GM19467 (cell line): ENCODE results near the gene EFTUD2.

Source experiments
- ATAC-seq: cut with Tn5 transposase; IDR thresholded peaks from one replicate; pipeline ENCODE4 v1.9.1; 2021; ENCODE audit warnings: mild to moderate bottlenecking, moderate library complexity; ENCODE audit not compliant: unreplicated experiment

The EFTUD2 gene

GRCh38 chr17:44925731-44926697, 26.8 kb upstream of the EFTUD2 start:
- no peak for ATAC-seq

- ATAC-seq = no peak
These were observed 24.9 kb upstream of the EFTUD2 start for GRCh38 chr17:44924107-44924544.

DNA sequence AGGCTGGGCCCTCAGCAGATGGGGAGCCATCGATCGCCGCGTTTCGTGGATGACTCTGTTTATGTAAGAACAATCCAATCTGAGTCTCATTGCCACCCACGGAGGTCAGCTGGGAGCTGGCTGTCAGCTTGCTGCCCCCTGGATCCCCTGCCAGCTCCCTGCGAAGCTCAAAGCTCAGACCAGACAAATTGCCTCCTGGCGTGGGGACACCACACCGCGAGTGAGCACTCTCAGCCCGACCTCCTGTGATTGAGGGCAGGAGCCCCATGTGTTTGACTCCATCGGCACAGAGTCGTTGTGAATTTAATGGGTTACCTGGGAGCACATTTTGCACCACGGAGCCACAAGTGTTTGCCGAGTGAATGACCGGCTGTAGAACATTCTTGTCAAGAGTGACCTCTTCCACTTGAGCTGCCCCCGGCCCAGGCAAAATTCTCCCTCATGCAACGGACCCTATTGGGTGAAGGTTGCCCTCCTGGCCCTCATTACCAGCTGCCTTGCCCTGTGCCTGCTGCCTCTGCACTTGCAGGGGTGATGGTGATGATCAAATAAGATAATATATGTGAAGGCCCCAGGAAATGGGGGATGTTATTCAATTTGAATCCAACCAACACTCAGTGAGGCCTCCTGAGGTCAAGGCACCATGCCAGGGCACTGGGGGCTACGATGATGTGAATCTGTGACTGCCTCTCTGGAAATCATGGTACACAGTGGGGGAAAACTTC, 23.7 kb upstream of the EFTUD2 start:
- ATAC-seq = no peak

- no peak for ATAC-seq
These were observed 22.9 kb upstream of the EFTUD2 start for GRCh38 chr17:44922136-44922535.

DNA sequence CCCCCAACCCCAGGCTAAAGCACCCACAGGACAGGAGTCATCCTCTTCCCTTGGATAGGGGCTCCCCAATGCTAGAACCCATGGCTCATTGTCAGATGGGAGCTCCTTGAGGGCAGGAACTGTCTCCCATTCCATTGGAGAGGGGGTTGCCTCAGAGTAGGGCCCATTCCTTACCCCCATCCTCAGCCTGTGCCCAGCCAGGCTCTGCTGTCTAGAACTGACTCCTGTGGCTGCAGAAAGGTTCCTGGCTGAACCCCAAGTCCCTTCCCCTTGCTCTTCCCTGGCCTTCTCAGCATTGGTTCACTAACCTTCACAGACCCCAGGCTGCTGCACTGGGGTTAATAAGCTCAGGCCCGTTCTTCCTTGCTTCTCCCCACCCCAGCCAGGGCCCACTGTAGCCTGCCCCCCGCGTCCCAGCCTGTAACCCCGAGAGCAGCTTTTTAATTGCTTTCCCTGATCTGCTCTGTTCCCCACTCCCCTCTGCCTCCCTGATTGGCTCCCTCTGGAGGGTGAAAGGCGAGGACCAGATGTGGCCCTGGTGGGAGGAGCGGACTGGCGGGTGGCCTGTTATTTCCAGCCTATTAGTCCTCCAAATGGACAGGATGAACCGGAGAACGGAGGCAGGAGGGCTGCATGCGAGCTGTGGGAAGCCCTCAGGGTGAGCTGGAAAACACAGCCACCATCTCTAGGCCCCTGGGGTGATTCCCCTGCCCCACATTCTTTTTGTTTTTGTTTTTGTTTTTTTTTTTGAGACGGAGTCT, 22.1 kb upstream of the EFTUD2 start:
- no peak for ATAC-seq

DNA sequence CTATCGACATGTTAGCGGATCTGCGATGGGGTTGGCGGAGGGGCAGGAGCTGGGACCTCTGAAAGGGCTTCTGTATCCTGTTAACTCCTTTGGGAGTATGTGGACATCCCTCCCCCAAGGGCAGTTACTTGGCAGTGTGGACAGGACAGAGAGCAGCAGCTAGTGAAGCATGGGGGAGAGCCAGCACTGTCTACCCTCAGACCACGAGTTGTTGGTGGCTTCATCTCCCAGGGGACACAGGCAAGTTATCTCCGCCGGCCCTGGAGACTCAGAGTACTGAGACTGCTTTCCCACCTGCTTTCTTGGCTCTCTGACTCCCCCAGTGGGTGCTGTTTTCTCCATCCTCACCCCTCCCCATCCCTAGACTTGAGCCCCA, 21.3 kb upstream of the EFTUD2 start:
- ATAC-seq = no peak

DNA sequence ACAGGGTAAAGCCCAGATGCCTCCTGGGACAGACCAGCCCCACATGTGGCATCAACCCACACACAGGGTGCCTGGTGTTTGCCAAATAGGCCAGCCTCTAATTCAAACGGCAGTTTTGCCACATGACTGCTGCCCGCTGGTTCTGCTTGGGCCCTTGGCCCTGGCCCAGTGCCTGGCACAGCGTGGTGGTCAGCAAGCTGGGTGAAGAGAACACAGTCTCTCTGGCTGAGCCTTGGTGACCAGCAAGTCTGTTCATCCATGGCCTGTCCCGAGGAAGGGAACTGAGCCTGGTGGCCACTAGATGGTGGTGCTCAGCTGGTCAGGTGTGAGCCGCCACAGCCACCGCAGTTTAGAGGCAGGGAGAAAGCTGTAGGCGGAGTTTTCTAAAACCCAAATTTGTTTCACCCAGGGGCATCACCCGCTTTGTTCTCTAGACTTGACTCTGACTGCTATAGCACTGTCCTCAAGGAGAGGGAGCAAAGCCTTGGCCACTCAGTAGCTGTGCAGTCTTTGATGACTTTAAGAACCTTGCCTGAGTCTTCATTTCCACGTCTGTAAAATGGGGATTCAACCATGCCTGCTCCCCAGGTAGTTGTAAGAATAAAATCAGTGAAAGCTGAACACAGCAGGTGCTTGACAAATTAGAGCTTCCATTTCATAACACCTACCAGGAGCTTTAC, 20.8 kb upstream of the EFTUD2 start:
- ATAC-seq = no peak

- ATAC-seq = no peak
These were observed 20.2 kb upstream of the EFTUD2 start for GRCh38 chr17:44919411-44919810.

- ATAC-seq = no peak
These were observed 18.8 kb upstream of the EFTUD2 start for GRCh38 chr17:44918006-44918405.

DNA sequence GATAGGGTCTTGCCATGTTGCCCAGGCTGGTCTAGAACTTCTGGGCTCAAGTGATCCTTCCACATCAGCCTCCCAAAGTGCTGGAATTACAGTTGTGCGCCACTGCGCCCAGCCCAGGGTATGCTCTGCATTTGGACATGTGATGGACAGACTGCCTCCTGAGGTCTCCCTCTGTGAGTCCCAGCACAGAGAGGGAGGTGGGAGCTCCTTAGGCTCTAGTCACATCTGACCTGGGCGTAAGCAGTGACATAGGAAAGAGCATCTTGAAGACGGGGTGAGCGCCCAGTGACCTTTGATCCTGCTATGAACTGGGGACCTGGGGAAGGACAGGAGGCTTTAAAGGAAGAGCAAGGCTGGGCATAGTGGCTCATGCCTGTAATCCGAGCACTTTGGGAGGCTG, 18.2 kb upstream of the EFTUD2 start:
- no peak for ATAC-seq

- ATAC-seq = no peak
These were observed 17.6 kb upstream of the EFTUD2 start for GRCh38 chr17:44916781-44917241.

GRCh38 chr17:44915862-44916780, 16.9 kb upstream of the EFTUD2 start:
- ATAC-seq = no peak

DNA sequence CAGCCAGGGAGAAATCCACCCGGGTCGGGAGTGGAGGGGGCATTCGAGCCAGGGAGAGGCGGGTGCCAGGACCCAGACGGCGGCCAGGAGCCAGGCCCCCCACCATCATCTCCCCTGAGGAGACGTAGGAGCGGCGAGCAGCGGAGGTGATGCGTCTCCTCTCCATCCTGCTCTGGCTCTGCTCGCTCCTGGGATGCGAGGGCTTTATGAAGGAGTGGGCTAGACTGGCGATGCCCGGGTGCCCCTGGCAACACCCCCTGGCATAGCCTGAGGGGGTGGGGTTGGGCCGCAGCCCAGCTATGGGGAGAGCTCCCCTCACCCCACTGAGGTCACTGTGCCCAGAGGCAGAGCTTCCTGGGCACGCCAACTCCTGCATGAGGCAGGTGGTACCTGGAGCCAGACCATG, 16.1 kb upstream of the EFTUD2 start, which contains the start of gene GFAP:
Gene GFAP (minus strand): TSS at position 180 of the 406 bp plus-strand sequence. CDS start 14 bp downstream, at position 166.
- no peak for ATAC-seq

DNA sequence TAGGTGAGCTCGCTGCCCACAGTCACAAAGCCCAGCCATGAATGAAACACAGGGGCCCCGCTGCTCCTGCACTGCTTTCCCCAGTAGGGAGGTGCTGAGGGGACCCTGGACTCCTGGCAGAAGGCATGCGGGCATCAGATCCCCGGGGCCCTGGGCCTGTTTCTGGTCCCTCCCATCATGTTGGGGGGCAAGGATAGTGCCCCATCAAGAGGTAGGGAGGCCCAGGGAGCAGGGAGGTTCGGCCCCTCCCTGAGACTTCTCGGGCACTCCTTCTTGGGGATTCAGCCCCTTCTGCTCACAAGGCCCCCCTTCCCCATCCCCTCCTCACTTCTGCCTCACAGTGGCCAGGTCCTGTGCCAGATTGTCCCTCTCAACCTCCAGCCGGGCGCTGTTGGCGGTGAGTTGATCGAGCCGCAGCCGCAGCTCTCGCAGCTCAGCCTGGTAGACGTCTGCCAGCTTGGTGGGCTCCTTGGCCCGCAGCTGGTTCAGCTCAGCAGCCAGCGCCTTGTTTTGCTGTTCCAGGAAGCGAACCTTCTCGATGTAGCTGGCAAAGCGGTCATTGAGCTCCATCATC, 15.5 kb upstream of the EFTUD2 start:
- no peak for ATAC-seq

- ATAC-seq = no peak
These were observed 14.9 kb upstream of the EFTUD2 start for GRCh38 chr17:44914148-44914547.

GRCh38 chr17:44913676-44914075, 14.4 kb upstream of the EFTUD2 start:
- no peak for ATAC-seq

GRCh38 chr17:44912763-44913544, 13.7 kb upstream of the EFTUD2 start:
- ATAC-seq = no peak
